SK-N-SH (cell line): ENCODE measurements around the gene ZBTB45. TPM values are rescaled to one million over a fixed set of nuclear protein-coding genes. Genes with fewer than 3 reads are reported as not detected.

ENCODE experiments used
- CTCF ChIA-PET: fragments of 300-600, 350-600 bp; formaldehyde crosslinking; extraction: SDS; loops from one replicate; lab custom pipeline; 2021; lab: Yijun Ruan, JAX
- POLR2A ChIA-PET: fragments of 350-600 bp; sonication (Branson Sonifier 250); formaldehyde crosslinking; extraction: SDS; loops from one replicate; lab custom pipeline; 2020; ENCODE audit warnings: antibody characterized with exemption, inconsistent platforms; lab: Yijun Ruan, JAX
- DNase-seq: peaks from one replicate; pipeline ENCODE4 v3.0.0; 2012
- H2AFZ ChIP-seq: fragments of 200-600 bp; sonication (generic); 2 replicates; pipeline ENCODE4 v1.8.1; 2016; ENCODE audit warnings: antibody characterized with exemption, mild to moderate bottlenecking, low read depth
- H3F3A ChIP-seq: fragments of 200-600 bp; sonication (generic); replicated peaks from 2 replicates; pipeline ENCODE3; 2016; ENCODE audit warnings: antibody characterized with exemption, mild to moderate bottlenecking; ENCODE audit not compliant: insufficient read depth
- H3K27ac ChIP-seq, 2 experiments: fragments of 200-500 bp in 1 of 2; fragments of 200-600 bp in 1 of 2; sonication (Bioruptor generic) in 1 of 2; sonication (generic), shearing (Covaris generic) in 1 of 2; 2 replicates each; pipeline versions ENCODE4 v1.5.1 to v1.6.1; 2014 to 2016; ENCODE audit warnings: low read depth in 2 of 2, inconsistent platforms in 1 of 2, low read length in 1 of 2, mild to moderate bottlenecking in 1 of 2, mixed read lengths in 1 of 2
- H3K27me3 ChIP-seq: fragments of 200-600 bp; sonication (generic), shearing (Covaris generic); 2 replicates; pipeline ENCODE4 v1.6.1; 2016; ENCODE audit warnings: mixed run types; ENCODE audit not compliant: insufficient read depth
- H3K36me3 ChIP-seq, 2 experiments: fragments of 200-500 bp in 1 of 2; fragments of 200-600 bp in 1 of 2; sonication (Bioruptor generic) in 1 of 2; sonication (generic) in 1 of 2; replicated peaks in 1 of 2; 2 replicates each; pipeline versions ENCODE3 to v1.5.1; 2014 to 2016; ENCODE audit warnings: low read length in 1 of 2, mild to moderate bottlenecking in 1 of 2; ENCODE audit not compliant: insufficient read depth in 2 of 2, control insufficient read depth in 1 of 2
- H3K4me1 ChIP-seq, 2 experiments: fragments of 200-500 bp in 1 of 2; fragments of 200-600 bp in 1 of 2; sonication (Bioruptor generic) in 1 of 2; sonication (generic), shearing (Covaris generic) in 1 of 2; 2 replicates each; pipeline versions ENCODE4 v1.5.1 to v1.6.1; 2014 to 2016; ENCODE audit warnings: low read depth in 1 of 2, low read length in 1 of 2, mixed run types in 1 of 2; ENCODE audit not compliant: insufficient read depth in 2 of 2, control insufficient read depth in 1 of 2
- H3K4me2 ChIP-seq: fragments of 200-600 bp; sonication (generic), shearing (Covaris generic); 2 replicates; pipeline ENCODE4 v1.6.1; 2017; ENCODE audit warnings: mixed run types
- H3K4me3 ChIP-seq, 2 experiments: fragments of 200-500 bp in 1 of 2; fragments of 200-600 bp in 1 of 2; sonication (Bioruptor generic) in 1 of 2; sonication (generic), shearing (Covaris generic) in 1 of 2; 2 replicates each; pipeline versions ENCODE4 v1.5.1 to v1.8.1; 2014 to 2016; ENCODE audit warnings: low read depth in 2 of 2, inconsistent platforms in 1 of 2, low read length in 1 of 2, mild to moderate bottlenecking in 1 of 2, mixed read lengths in 1 of 2, moderate library complexity in 1 of 2
- H3K79me2 ChIP-seq: fragments of 200-600 bp; sonication (generic); 2 replicates; pipeline ENCODE4 v1.8.1; 2017; ENCODE audit warnings: mild to moderate bottlenecking; ENCODE audit not compliant: insufficient read depth
- H3K9ac ChIP-seq: fragments of 200-600 bp; sonication (generic); 2 replicates; pipeline ENCODE4 v1.6.1; 2017; ENCODE audit warnings: mixed run types
- H3K9me2 ChIP-seq: fragments of 200-600 bp; sonication (generic); 2 replicates; pipeline ENCODE4 v1.6.1; 2017; ENCODE audit warnings: mixed run types
- H3K9me3 ChIP-seq: fragments of 200-600 bp; sonication (generic); 2 replicates; pipeline ENCODE4 v1.6.1; 2017; ENCODE audit warnings: mixed run types, mild to moderate bottlenecking, moderate library complexity
- H4K20me1 ChIP-seq: fragments of 200-600 bp; sonication (generic); 2 replicates; pipeline ENCODE4 v1.6.1; 2017; ENCODE audit warnings: mild to moderate bottlenecking, mixed run types; ENCODE audit not compliant: insufficient read depth
- CHD2 ChIP-seq: fragments of 150-350 bp; IDR thresholded peaks from 2 replicates; pipeline ENCODE4 v1.6.1; 2018; ENCODE audit warnings: low read length; ENCODE audit not compliant: partially characterized antibody
- ELF1 ChIP-seq: IDR thresholded peaks from 2 replicates; pipeline ENCODE4 v1.4.0; 2012
- EP300 ChIP-seq, 2 experiments: IDR thresholded peaks; 2 replicates each; pipeline versions ENCODE4 v1.4.0 to v1.6.1; 2012; ENCODE audit warnings: borderline replicate concordance in 1 of 2, low read depth in 1 of 2, low read length in 1 of 2
- FOXM1 ChIP-seq: IDR thresholded peaks from 2 replicates; pipeline ENCODE4 v1.4.0; 2012; ENCODE audit warnings: low read depth, mild to moderate bottlenecking
- GABPA ChIP-seq: IDR thresholded peaks from 2 replicates; pipeline ENCODE4 v1.4.0; 2012; ENCODE audit warnings: low read depth, mild to moderate bottlenecking
- JUND ChIP-seq: IDR thresholded peaks from 2 replicates; pipeline ENCODE4 v1.4.0; 2012
- MEF2A ChIP-seq: IDR thresholded peaks from 2 replicates; pipeline ENCODE4 v1.4.0; 2012; ENCODE audit warnings: low read depth, borderline replicate concordance
- MXI1 ChIP-seq: IDR thresholded peaks from 2 replicates; pipeline ENCODE4 v1.6.1; 2012; ENCODE audit warnings: mild to moderate bottlenecking, low read depth, low read length, improper control_type of control experiment
- NRF1 ChIP-seq: IDR thresholded peaks from 2 replicates; pipeline ENCODE4 v1.6.1; 2012; ENCODE audit warnings: low read depth, mild to moderate bottlenecking, low read length
- POLR2AphosphoS5 ChIP-seq: IDR thresholded peaks from 2 replicates; pipeline ENCODE4 v1.6.1; 2012; ENCODE audit warnings: low read depth, low read length
- RCOR1 ChIP-seq: fragments of 150-350 bp; IDR thresholded peaks from 2 replicates; pipeline ENCODE4 v1.6.1; 2017; ENCODE audit warnings: antibody characterized with exemption, low read length
- RXRA ChIP-seq: IDR thresholded peaks from 2 replicates; pipeline ENCODE4 v1.4.0; 2012; ENCODE audit warnings: low read depth, mild to moderate bottlenecking, borderline replicate concordance
- SIN3A ChIP-seq: IDR thresholded peaks from 2 replicates; pipeline ENCODE4 v1.6.1; 2012; ENCODE audit warnings: low read depth, mild to moderate bottlenecking, low read length, moderate library complexity, borderline replicate concordance
- SMC3 ChIP-seq: IDR thresholded peaks from 2 replicates; pipeline ENCODE4 v1.6.1; 2012; ENCODE audit warnings: low read depth, low read length, improper control_type of control experiment
- TAF1 ChIP-seq: IDR thresholded peaks from 2 replicates; pipeline ENCODE4 v1.6.1; 2012; ENCODE audit warnings: low read depth, mild to moderate bottlenecking, low read length, moderate library complexity, borderline replicate concordance
- TEAD4 ChIP-seq: IDR thresholded peaks from 2 replicates; pipeline ENCODE4 v1.4.0; 2012; ENCODE audit warnings: mild to moderate bottlenecking, borderline replicate concordance; ENCODE audit not compliant: insufficient read depth
- YY1 ChIP-seq: IDR thresholded peaks from 2 replicates; pipeline ENCODE4 v1.4.0; 2012; ENCODE audit warnings: low read depth, mild to moderate bottlenecking
- WGBS: methylation state at CpG from one replicate; pipeline ENCODE4 v1.1.6; 2017; ENCODE audit warnings: low lambda C conversion rate; 5-methylcytosine and 5-hydroxymethylcytosine counted together
- polyA plus RNA-seq, 3 experiments: library from polyadenylated mRNA; depleted of rRNA; stranded (reverse); fragments of >200 nt; gene quantifications; 2 replicates each; pipeline ENCODE4 v1.2.3, GENCODE V29; 2012
- TF ChIP-seq, protein P1 (sequence below): IDR thresholded peaks from 2 replicates; pipeline ENCODE4 v1.4.0; 2012; ENCODE audit warnings: low read depth
- TF ChIP-seq, protein P2 (sequence below): IDR thresholded peaks from 2 replicates; pipeline ENCODE4 v1.4.0; 2012; ENCODE audit warnings: low read depth, borderline replicate concordance
- TF ChIP-seq, protein P3 (sequence below): IDR thresholded peaks from 2 replicates; pipeline ENCODE4 v1.6.1; 2012; ENCODE audit warnings: mild to moderate bottlenecking, low read depth, low read length, moderate library complexity

ZBTB45 gene
- polyA plus RNA-seq, 1 of the 3 experiments (the other 2 are of a cell fraction) = 11.3 TPM

GRCh38 chr19:58480831-58481230 lies 38.8 kb downstream of the ZBTB45 start:
- no peak for TF ChIP-seq RCOR1
- TF ChIP-seq ELF1 = no peak
- no peak for TF ChIP-seq TEAD4
- TF ChIP-seq CHD2 = no peak
- no peak for TF ChIP-seq RXRA
- TF ChIP-seq JUND = no peak
- TF ChIP-seq MXI1 = no peak
- no peak for TF ChIP-seq MEF2A
- TF ChIP-seq, protein P1, sequence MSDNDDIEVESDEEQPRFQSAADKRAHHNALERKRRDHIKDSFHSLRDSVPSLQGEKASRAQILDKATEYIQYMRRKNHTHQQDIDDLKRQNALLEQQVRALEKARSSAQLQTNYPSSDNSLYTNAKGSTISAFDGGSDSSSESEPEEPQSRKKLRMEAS = no peak
- TF ChIP-seq, protein P2, sequence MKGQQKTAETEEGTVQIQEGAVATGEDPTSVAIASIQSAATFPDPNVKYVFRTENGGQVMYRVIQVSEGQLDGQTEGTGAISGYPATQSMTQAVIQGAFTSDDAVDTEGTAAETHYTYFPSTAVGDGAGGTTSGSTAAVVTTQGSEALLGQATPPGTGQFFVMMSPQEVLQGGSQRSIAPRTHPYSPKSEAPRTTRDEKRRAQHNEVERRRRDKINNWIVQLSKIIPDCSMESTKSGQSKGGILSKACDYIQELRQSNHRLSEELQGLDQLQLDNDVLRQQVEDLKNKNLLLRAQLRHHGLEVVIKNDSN = no peak
- no peak for TF ChIP-seq GABPA
- TF ChIP-seq NRF1 = no peak
- TF ChIP-seq SMC3 = no peak
- TF ChIP-seq SIN3A = no peak
- TF ChIP-seq TAF1 = no peak
- TF ChIP-seq FOXM1 = no peak
- WGBS = 71% methylated on average over 2 of the region's 2 CpGs

DNA sequence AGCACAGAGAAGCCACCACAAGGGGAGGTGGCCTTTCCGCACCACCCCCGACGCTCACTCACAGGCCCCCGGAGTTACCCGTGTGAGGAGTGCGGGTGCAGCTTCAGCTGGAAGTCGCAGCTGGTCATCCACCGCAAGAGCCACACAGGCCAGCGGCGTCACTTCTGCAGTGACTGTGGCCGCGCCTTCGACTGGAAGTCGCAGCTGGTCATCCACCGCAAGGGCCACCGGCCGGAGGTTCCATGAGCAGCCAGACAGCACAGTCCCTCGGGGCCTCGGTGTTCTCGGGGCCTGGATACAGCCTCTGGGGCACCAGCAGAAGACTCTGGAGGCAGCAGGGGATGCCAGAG lies 39.2 kb downstream of the ZBTB45 start:
- no peak overlapping the region for H3K9ac ChIP-seq
- no peaks in the 10 kb centered on the region for H3K9me2 ChIP-seq
- no peak for DNase-seq
- POLR2A ChIA-PET = no interaction called here
- no peak overlapping the region for H3K4me3 ChIP-seq
- H3K9me3 ChIP-seq = no peaks in the 10 kb centered on the region
- CTCF ChIA-PET = interaction anchor here (1.4 kb wide), 1 partner anchor 39 kb away, joined by 5 read pairs; the partner anchor contains the start of gene ZBTB45
- TF ChIP-seq, protein P3, sequence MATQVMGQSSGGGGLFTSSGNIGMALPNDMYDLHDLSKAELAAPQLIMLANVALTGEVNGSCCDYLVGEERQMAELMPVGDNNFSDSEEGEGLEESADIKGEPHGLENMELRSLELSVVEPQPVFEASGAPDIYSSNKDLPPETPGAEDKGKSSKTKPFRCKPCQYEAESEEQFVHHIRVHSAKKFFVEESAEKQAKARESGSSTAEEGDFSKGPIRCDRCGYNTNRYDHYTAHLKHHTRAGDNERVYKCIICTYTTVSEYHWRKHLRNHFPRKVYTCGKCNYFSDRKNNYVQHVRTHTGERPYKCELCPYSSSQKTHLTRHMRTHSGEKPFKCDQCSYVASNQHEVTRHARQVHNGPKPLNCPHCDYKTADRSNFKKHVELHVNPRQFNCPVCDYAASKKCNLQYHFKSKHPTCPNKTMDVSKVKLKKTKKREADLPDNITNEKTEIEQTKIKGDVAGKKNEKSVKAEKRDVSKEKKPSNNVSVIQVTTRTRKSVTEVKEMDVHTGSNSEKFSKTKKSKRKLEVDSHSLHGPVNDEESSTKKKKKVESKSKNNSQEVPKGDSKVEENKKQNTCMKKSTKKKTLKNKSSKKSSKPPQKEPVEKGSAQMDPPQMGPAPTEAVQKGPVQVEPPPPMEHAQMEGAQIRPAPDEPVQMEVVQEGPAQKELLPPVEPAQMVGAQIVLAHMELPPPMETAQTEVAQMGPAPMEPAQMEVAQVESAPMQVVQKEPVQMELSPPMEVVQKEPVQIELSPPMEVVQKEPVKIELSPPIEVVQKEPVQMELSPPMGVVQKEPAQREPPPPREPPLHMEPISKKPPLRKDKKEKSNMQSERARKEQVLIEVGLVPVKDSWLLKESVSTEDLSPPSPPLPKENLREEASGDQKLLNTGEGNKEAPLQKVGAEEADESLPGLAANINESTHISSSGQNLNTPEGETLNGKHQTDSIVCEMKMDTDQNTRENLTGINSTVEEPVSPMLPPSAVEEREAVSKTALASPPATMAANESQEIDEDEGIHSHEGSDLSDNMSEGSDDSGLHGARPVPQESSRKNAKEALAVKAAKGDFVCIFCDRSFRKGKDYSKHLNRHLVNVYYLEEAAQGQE = no peak
- no peak for TF ChIP-seq YY1
- TF ChIP-seq EP300 (IDR thresholded peaks at IDR 0.05; ENCODE audit: borderline replicate concordance in 1 of 2, low read depth in 1 of 2, low read length in 1 of 2) = no peak
- TF ChIP-seq TAF1 = no peak
- TF ChIP-seq MXI1 = no peak
- no peak for TF ChIP-seq RCOR1
- no peak for TF ChIP-seq POLR2AphosphoS5
- H2AFZ ChIP-seq = no peak overlapping the region
- H3F3A ChIP-seq = no peaks in the 10 kb centered on the region
- peaks cover 0 to 18% of the 10 kb centered on the region in 2 experiments; a peak in 1 of 4 replicates for H3K4me1 ChIP-seq
- peaks cover 0 to 17% of the 10 kb centered on the region in 2 experiments for H3K36me3 ChIP-seq
- no peaks in the 10 kb centered on the region for H3K79me2 ChIP-seq
- no peak overlapping the region for H3K4me2 ChIP-seq
- H3K27me3 ChIP-seq = no peaks in the 10 kb centered on the region
- no peak overlapping the region for H3K27ac ChIP-seq
- no peaks in the 10 kb centered on the region for H4K20me1 ChIP-seq
- WGBS = 96% methylated on average over 15 of the region's 20 CpGs

More at GRCh38 chr19:58480831-58481230, 38.8 kb downstream of the ZBTB45 start:
- no peaks in the 10 kb centered on the region for H3K27me3 ChIP-seq
- ChIA-PET POLR2A (no interaction called here), CTCF (interaction anchor here (0.7 kb wide), 1 partner anchor 12 kb away, joined by 3 read pairs; no protein-coding TSS in a partner anchor)
- peaks cover 0 to 17% of the 10 kb centered on the region in 2 experiments; a peak in 1 of 4 replicates for H3K4me1 ChIP-seq
- H3K4me3 ChIP-seq = no peak overlapping the region
- H3K9me3 ChIP-seq = no peaks in the 10 kb centered on the region
- H3K27ac ChIP-seq = no peak overlapping the region
- H3F3A ChIP-seq = no peaks in the 10 kb centered on the region
- no peak overlapping the region for H2AFZ ChIP-seq
- H3K36me3 ChIP-seq = peaks cover 0 to 17% of the 10 kb centered on the region in 2 experiments
- H3K9ac ChIP-seq = no peak overlapping the region
- H3K4me2 ChIP-seq = no peak overlapping the region
- H3K79me2 ChIP-seq = no peaks in the 10 kb centered on the region
- DNase-seq = no peak
- no peaks in the 10 kb centered on the region for H4K20me1 ChIP-seq
- H3K9me2 ChIP-seq = no peaks in the 10 kb centered on the region
